Panc1 (cell line): Measurements from ENCODE around the gene EML1.

Experiments used
- POLR2AphosphoS5 ChIP-seq: IDR thresholded peaks from 2 replicates; pipeline ENCODE4 v1.6.1; 2012; ENCODE audit warnings: mild to moderate bottlenecking, low read depth, low read length, moderate library complexity
- SIN3A ChIP-seq: IDR thresholded peaks from 2 replicates; pipeline ENCODE4 v1.6.1; 2012; ENCODE audit warnings: low read depth, mild to moderate bottlenecking, low read length, moderate library complexity, borderline replicate concordance; ENCODE audit not compliant: insufficient read depth
- TF ChIP-seq, protein P1 (sequence below): fragments of 450-650 bp; IDR thresholded peaks from 2 replicates; pipeline ENCODE4 v1.5.1; 2017; ENCODE audit warnings: mild to moderate bottlenecking

DNA sequence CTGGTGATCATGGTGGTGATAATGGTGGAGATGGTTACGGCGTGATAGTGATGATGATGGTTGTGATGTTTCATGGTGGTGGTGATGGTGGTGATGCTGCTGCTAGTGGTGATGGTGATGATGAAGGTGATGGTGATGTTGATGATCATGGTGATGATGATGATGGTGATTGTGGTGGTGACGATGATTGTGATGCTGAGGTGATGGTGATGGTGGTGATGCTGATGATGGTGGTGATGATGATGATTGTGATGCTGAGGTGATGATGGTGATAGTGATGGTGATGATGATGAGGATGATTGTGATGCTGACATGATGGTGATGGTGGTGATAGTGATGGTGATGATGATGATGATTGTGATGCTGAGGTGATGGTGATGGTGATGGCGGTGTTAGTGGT lies 158.8 kb downstream of the EML1 start:
- TF ChIP-seq, protein P1, sequence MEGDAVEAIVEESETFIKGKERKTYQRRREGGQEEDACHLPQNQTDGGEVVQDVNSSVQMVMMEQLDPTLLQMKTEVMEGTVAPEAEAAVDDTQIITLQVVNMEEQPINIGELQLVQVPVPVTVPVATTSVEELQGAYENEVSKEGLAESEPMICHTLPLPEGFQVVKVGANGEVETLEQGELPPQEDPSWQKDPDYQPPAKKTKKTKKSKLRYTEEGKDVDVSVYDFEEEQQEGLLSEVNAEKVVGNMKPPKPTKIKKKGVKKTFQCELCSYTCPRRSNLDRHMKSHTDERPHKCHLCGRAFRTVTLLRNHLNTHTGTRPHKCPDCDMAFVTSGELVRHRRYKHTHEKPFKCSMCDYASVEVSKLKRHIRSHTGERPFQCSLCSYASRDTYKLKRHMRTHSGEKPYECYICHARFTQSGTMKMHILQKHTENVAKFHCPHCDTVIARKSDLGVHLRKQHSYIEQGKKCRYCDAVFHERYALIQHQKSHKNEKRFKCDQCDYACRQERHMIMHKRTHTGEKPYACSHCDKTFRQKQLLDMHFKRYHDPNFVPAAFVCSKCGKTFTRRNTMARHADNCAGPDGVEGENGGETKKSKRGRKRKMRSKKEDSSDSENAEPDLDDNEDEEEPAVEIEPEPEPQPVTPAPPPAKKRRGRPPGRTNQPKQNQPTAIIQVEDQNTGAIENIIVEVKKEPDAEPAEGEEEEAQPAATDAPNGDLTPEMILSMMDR, result no peak
- TF ChIP-seq SIN3A (no peak), POLR2AphosphoS5 (no peak)
